22Rv1 (cell line): ENCODE measurements around the gene PRDM1.

Experiments
- H3K27ac ChIP-seq: fragments of 450-650 bp; 2 replicates; pipeline ENCODE4 v1.5.1; 2017
- CTCF ChIP-seq: fragments of 450-650 bp; IDR thresholded peaks from 2 replicates; pipeline ENCODE4 v1.5.1; 2017; ENCODE audit warnings: mild to moderate bottlenecking
- ZFX ChIP-seq: fragments of 450-650 bp; IDR thresholded peaks from 2 replicates; pipeline ENCODE4 v1.6.1; 2017; ENCODE audit warnings: antibody characterized with exemption, borderline replicate concordance

Gene PRDM1

GRCh38 chr6:106079961-106080762 is 6.0 kb upstream of the PRDM1 start:
- TF ChIP-seq ZFX (no peak), CTCF (no peak)
- no peak overlapping the region for H3K27ac ChIP-seq

- H3K27ac ChIP-seq: no peak overlapping the region
- TF ChIP-seq CTCF (no peak), ZFX (no peak)
Observed at GRCh38 chr6:106080763-106081095, 5.4 kb upstream of the PRDM1 start.

GRCh38 chr6:106081715-106082114 is 4.4 kb upstream of the PRDM1 start:
- H3K27ac ChIP-seq: no peak overlapping the region

GRCh38 chr6:106082735-106083398 is 3.3 kb upstream of the PRDM1 start:
- no peak for TF ChIP-seq ZFX
- no peak for TF ChIP-seq CTCF
- H3K27ac ChIP-seq: no peak overlapping the region

More at GRCh38 chr6:106081715-106082114, 4.4 kb upstream of the PRDM1 start:
- no peak for TF ChIP-seq CTCF
- no peak for TF ChIP-seq ZFX

- no peak overlapping the region for H3K27ac ChIP-seq
- TF ChIP-seq ZFX (no peak), CTCF (no peak)
Observed at GRCh38 chr6:106083618-106084017, 2.5 kb upstream of the PRDM1 start.

GRCh38 chr6:106084106-106084988 is 1.8 kb upstream of the PRDM1 start:
- TF ChIP-seq CTCF (0 out of 2 replicates have a peak, but pooled peaks have one; percentile 13), ZFX (no peak)
- no peak overlapping the region for H3K27ac ChIP-seq
